ENCODE data around the gene KRT79. TPM values are rescaled to one million over a fixed set of nuclear protein-coding genes. Genes with fewer than 3 reads are reported as not detected.

The KRT79 gene
- total RNA-seq, 3 donors from 2014 or later: not detected

DNA sequence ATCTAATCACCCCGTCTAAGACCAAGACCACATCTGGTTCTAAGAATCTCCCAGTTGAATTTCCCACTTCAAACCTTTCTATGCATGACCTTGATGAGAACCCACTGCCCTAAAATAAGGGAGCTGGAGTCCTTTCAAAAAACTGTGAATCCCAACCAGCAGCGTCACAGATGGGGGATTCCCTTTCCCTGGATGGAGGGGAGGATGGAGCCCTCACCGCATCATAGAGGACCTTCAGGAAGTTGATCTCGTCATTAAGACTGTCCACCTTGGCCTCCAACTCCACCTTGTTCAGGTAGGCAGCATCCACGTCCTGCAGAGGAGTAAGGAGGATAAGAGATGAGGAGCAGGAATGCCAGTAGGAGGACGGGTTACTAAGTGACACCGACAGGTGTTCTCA is 24.9 kb downstream of the KRT79 start:
- no peaks in the 10 kb centered on the region for H3K4me1 ChIP-seq (ENCODE audit: low read depth)
- no peak for TF ChIP-seq CTCF (IDR thresholded peaks at IDR 0.05)
- H3K4me3 ChIP-seq: no peak overlapping the region
- intact Hi-C loops (cut with DNase I, micrococcal nuclease): no loop called here
- no peak for DNase-seq
- no peak for ATAC-seq
- H3K36me3 ChIP-seq (ENCODE audit: low read depth): no peaks in the 10 kb centered on the region
- H3K9me3 ChIP-seq: no peaks in the 10 kb centered on the region

GRCh38 chr12:52808573-52809160 is 25.4 kb downstream of the KRT79 start:
- intact Hi-C loops (cut with DNase I, micrococcal nuclease): no loop called here

DNA sequence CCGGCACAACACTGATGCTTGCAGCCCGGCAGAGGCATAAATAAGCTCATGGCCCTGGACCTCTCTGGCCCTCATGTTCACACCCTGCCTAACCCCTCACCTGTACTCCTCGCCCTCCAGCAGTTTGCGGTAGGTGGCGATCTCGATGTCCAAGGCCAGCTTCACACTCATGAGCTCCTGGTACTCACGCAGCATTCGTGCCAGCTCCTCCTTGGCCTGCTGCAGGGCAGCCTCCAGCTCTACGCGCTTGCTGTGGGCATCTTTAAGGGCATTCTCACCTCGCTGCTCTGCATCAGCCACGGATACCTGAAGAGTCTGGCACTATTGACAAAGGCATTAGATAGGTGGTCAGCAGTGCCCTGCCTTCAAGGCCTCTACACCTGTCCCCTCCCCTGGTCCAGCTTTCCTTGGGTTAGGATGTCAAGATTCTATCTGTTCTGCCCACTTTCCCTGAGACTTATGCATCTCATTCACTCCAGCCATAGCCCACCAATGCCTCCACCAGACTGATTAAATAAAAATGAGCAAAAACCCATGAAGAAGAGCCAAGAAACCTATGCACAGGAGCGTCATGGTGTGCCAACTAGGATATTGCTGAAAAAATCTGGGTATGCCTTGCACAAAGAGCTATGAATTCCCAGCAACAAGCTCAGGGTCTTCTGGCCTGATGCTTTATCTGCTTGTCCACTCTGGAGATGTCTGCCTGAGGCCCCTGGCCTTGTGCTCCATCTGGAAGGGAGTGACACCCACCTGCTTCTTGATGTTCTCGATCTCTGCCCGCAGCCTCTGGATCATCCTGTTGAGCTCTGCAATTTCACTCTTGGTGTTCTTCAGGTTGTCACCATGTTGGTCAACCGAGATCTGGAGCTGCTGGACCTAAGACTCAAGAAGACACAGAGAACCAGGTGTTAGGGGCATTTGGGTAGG is 26.3 kb downstream of the KRT79 start:
- H3K36me3 ChIP-seq (ENCODE audit: low read depth): no peaks in the 10 kb centered on the region
- no peak for TF ChIP-seq CTCF (IDR thresholded peaks at IDR 0.05)

More at GRCh38 chr12:52808573-52809160, 25.4 kb downstream of the KRT79 start:
- Histone ChIP-seq H3K9me3 (no peaks in the 10 kb centered on the region), H3K4me3 (no peak overlapping the region), H3K4me1 (ENCODE audit: low read depth) (no peaks in the 10 kb centered on the region), H3K36me3 (ENCODE audit: low read depth) (no peaks in the 10 kb centered on the region)
- ATAC-seq: no peak
- no peak for DNase-seq
- no peak for TF ChIP-seq CTCF (IDR thresholded peaks at IDR 0.05)

GRCh38 chr12:52806821-52807543 is 27.1 kb downstream of the KRT79 start:
- no peak for DNase-seq
- H3K36me3 ChIP-seq (ENCODE audit: low read depth): no peaks in the 10 kb centered on the region
- no peaks in the 10 kb centered on the region for H3K9me3 ChIP-seq
- no peaks in the 10 kb centered on the region for H3K4me1 ChIP-seq (ENCODE audit: low read depth)
- ATAC-seq: no peak
- no peak for TF ChIP-seq CTCF (IDR thresholded peaks at IDR 0.05)
- intact Hi-C loops (cut with DNase I, micrococcal nuclease): no loop called here
- H3K4me3 ChIP-seq: no peak overlapping the region

More for the DNA sequence above, 26.3 kb downstream of the KRT79 start:
- ATAC-seq (no peak), DNase-seq (no peak)
- H3K4me1 ChIP-seq (ENCODE audit: low read depth): no peaks in the 10 kb centered on the region
- no peak overlapping the region for H3K4me3 ChIP-seq
- no peaks in the 10 kb centered on the region for H3K9me3 ChIP-seq
- intact Hi-C loops (cut with DNase I, micrococcal nuclease): no loop called here

DNA sequence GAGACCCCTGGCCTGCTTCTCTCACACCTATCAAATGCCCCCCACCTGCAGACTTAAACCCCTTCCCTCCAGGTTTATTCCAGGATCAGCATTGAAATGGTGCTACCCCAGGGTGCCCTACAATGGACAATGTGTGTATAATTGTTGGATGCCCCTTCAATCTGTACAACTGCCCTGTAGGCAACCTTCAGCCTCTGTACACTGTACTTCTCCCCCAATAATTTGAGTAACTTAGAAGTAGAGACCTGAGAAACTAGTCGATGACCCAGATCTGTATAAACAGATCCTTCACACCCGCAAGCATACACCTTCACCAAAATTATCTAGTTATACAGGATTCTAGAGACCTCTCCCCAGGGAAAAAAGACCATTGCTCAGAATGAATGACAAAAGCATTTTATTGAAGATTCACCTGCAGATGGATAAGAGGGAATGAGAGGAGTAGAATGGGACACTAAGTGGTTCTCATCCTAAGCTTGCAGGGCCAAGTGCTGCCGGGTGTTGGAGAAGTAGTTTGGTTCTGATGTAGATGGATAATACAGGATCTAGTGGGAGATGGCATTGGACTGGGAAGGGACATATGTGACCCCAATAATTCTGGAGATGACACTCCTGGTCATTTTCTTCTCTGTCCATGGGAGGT is 27.8 kb downstream of the KRT79 start:
- Histone ChIP-seq H3K4me3 (no peak overlapping the region), H3K36me3 (ENCODE audit: low read depth) (no peaks in the 10 kb centered on the region), H3K4me1 (ENCODE audit: low read depth) (no peaks in the 10 kb centered on the region), H3K9me3 (no peaks in the 10 kb centered on the region)
- no peak for TF ChIP-seq CTCF (IDR thresholded peaks at IDR 0.05)
- intact Hi-C loops (cut with DNase I, micrococcal nuclease): no loop called here
- ATAC-seq (no peak), DNase-seq (no peak)

All from mucosa of descending colon (tissue), 3 donors.